GM21526 (cell line): ENCODE data around the gene CCDC85C.

Source experiments
- ATAC-seq: cut with Tn5 transposase; IDR thresholded peaks from one replicate; pipeline ENCODE4 v1.9.1; 2021; ENCODE audit warnings: moderate library complexity; ENCODE audit not compliant: unreplicated experiment, low FRiP score

CCDC85C gene

DNA sequence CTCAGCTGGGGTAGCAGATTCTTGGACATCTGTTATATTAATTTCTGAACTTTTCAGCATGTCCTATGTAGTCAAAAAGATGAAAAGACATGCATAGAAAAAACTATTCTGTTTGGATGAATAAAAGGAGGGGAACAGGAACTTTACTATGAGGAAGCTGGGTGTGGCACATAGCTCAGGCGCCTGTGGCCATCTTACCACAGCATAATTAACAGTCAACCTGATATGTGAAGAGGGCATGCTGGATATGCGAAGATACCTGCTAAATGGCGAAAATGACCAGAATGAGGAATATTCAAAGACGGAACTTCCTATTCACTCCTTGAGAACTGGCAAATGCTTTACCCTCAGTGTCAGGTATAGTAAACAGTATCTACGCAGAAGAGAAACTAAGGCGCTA lies 141.8 kb downstream of the CCDC85C start:
- ATAC-seq = no peak

DNA sequence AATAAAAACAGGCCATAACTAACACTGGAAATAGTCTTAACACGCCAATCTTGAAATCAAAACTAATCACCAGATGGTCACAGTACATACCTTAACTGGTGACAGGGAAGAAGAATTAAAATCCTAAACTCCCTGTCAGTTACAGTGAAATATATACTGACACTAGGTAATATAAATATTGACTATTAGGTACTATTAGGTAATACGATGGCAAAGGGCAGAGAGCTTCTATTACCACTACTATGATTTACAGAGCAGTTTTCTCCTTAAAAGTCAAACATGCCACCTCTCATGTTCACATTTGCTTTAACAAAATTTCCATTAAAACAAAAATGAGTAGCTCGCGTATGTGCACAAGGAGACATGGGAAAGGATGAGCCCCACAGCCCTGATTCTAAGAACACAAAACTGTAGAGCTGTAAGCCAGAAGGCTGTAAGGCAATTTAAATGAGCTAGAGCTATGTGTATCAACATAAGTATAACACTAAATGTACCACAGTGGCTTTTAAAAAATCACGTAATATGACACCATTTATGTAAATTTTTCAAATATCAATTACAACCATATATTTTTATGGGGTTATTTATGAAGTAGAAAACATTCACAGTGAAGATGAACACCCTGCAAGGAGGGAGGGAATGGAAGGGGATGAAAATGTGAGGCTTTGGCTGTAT lies 142.5 kb downstream of the CCDC85C start:
- ATAC-seq = no peak

DNA sequence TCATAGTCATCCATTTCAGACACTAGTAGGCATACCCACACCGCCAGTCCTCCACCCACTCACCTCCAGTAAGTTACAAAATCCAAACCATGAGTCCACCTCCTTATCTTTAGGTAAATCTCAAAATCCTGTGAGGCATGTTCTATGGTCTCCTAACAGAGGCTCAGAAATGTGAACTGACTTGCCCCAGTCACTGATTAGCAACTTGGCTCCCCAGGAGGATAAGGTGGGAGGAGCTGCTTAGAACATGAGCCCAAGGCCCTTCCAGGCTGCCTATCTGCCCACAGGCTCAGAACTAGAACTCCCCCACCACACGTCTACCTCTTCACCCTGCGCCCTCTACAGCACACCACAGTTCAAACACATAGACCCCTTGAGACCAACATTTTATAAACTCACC lies 143.2 kb downstream of the CCDC85C start:
- no peak for ATAC-seq

DNA sequence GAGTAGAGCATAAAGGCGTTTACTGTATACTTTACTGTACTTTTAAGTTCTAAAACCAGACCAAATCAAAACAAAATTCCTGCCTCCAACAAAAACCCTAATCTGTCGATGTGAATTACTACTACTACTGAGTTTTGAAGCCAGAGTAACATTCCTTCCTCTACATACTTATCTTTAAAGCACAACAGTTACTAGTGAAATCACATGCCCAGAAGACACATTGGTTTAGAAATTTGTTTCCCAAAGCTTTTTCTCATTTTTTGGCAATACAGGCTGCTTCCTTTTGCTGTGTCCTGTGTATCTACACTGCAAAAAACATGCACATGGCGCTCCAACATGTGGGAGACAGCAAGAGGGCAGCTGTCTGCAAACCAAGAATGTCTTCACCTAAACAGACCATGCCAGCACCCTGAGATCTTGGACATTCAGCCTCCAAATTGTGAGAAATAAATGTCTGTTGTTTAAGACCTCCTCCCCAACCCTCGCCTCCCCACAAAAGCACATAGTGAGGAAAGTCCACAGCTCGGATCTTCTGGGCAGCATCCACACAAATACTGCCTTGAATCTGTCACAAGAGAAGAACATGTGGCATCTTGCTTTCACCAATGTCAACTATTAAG lies 144.4 kb downstream of the CCDC85C start:
- ATAC-seq = no peak

DNA sequence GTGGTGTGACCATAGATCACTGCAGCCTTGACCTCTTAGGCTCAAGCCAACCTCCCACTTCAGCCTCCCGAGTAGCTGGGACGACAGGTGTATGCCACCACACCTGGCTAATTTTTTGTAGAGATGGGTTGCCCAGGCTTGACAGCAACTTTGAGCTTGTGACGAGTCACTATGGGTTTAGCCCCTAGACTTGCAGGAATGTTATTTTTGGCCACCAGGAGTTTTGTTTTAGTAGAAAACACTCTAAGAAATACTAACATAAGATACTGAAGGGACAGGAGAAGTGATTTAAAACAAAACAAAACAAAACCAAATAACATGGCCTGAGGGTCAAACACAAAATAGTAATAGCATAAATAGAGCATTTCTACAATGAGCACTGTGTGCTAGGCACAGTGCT lies 149.8 kb downstream of the CCDC85C start:
- ATAC-seq = no peak

DNA sequence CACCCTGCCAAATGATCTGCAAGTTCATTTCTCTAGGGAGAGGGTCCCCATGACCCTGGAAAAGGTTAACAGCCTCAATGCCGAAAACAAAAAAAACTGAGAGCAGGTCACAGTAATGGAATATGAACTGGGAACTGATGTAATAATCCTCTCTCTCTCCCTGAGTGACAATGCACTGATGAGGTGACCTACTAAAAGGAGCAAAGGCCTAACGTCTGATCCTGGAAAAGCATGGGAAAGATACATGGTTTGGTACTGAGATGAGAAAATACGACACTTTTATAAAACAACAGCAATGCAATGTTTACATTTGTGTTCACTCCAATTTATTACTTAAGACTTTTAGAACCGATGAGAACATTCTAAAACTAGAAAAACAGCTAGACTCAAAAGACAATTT lies 151.0 kb downstream of the CCDC85C start:
- ATAC-seq = no peak

DNA sequence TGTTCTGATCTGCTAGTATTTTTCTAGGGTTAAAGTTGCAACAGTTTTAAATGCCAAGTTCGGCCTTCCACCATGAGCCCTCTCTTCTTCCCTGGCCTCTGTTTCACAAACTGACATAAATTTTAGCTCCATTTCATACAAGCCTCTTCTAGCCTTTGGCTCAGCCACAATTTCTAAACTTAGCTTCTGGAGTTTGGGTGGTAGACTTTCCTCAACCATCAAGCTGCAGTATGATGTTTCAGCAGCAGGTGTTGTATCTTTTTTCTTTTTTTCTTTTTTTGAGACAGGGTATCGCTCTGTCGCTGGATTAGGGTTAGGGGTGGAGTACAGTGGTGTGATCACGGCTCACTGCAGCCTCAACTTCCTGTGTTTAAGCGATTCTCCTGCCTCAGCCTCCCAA lies 152.8 kb downstream of the CCDC85C start:
- no peak for ATAC-seq

DNA sequence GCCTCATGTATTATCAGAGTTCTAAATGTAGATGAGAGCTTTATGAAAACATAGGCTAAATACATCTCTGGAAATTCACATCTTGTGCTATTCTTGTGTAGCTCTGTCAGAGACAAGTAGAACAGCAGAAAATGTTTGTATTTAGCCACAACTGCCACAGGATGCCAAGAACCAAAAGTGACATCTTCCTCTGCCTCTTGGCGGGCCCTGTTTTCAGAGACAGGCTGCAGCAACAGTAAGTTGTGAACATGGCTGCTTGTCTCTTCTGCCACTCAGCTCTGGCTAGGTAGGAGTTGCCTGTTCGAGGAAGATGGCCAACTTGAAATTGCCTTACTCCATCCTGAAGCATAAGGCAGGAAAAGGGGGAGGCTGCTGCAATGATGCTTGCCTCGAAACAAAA lies 153.7 kb downstream of the CCDC85C start:
- no peak for ATAC-seq
